ACHN (cell line): ENCODE measurements around the gene NCS1.
A peak's percentile ranks its signal among the peaks of the same experiment; 100 is the strongest.

Source experiments
- DNase-seq: peaks from one replicate; pipeline ENCODE4 v3.0.0-alpha.2; 2015
- in situ Hi-C: cut with HindIII; loops from 2 replicates; pipeline ENCODE4 v1.10.0; 2017; ENCODE audit warnings: low sequenced_read_pairs, low pct_ligation_motif_present, low pct_unique_long_range_greater_than_20kb

The NCS1 gene

DNA sequence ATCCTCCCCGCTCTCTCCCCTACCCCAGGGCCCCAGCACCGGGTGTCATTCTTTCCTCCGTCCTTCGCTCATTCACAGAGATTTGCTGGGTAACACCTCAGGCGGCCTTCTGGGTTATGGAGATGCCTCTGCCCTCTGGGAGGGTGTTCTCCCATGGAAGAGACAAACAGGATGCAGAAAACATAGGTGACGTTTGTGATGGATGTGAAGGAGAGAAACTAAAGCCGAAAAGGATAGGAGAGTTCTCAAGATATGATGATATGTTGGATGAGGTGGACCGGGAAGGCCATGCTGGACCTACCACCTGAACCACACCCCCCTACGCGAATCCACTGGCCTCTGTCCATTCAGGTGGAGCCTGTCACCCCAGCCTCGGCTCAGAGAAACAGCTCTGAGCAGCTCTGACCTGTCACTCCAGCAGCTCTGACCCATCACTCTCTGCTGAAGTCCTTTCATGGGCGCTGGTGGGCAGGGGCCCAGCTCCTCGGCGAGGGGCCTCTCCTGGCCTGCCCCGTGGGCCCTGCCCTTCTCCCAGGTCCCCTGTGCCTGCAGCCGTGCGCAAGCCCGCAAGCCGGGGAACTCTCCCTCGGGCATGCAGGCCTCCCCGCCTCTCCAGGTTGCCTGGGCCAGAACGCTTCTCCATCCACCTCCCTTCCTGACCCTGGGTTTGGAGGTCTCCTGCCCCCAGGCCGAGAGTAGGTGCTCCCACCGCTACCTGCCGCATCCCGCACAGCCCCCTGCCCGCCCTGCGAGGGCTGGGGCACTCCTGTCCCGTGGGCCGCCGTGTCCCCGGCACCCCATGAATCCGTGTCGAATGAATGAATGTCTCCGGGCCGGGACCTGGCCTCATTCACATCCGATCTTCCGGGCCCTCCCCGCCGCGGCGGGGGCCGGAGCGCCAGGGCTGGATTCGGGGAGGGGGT, 717 bp upstream of the NCS1 start:
- DNase-seq: no peak
- in situ Hi-C loops: no loop called here

GRCh38 chr9:130172858-130173665, 858 bp downstream of the NCS1 start:
- DNase-seq: peak; percentile 36
- in situ Hi-C loops: no loop called here

DNA sequence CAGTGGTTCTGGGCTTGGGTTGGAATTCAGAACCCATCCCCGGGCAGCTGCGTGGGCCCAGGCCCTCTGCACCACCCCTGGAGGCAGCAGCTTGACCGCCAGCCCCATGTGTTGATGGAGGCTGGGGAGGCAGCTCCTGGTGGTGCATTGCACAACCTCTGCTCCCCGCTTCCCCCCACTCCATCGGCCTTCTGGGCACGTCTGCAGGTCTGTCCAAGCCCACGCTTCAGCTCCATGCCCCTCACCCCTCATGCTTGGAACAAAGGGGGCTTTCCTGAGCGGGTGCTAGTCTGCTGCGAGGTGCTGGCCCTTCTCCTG, 1.4 kb downstream of the NCS1 start:
- no peak for DNase-seq
- in situ Hi-C loops: no loop called here

GRCh38 chr9:130174025-130174424, 1.8 kb downstream of the NCS1 start:
- in situ Hi-C loops: no loop called here

GRCh38 chr9:130174920-130175321, 2.7 kb downstream of the NCS1 start:
- in situ Hi-C loops: no loop called here
- no peak for DNase-seq

More at GRCh38 chr9:130174025-130174424, 1.8 kb downstream of the NCS1 start:
- DNase-seq: no peak

DNA sequence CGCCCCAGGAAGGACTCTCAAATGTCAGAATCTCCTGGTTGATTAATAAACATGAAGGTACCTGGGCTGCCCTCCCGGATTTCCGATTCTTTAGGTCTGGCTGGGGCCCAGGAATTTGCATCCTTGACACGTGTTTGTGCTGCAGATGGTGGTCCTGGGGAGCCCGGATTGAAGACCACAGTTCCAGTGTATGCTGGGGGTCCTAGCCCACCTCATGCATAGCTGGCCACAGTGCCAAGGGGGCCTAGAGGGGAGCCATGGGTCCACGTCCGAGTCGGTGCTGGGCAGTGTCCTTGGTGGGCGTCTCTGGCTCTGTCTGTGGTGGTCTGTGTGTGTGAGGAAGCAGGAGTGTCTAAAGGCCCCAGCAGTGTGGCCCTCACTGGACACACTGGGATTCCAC, 3.2 kb downstream of the NCS1 start:
- in situ Hi-C loops: no loop called here

DNA sequence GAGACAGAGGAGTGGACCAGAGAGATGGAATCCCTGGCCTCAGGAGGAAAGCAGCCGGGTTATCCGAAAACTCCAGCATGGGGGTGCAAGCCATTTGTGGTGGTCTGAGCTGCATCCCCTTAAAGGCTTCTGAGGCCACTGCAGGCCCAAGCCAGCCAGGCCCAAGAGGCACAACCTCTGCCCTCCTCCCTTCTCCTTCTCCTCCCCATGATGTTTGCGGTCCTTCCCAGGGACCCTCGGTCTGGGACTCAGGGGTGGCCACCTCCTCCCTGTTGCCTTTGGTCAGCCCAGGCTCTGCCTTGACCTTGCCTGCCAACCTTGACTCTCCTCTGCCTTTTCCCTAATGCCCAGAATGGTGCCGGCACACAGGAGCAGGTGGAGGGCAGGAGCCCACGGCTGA, 4.6 kb downstream of the NCS1 start:
- no peak for DNase-seq
- in situ Hi-C loops: no loop called here

More for the DNA sequence above, 3.2 kb downstream of the NCS1 start:
- no peak for DNase-seq

GRCh38 chr9:130177898-130178805, 5.9 kb downstream of the NCS1 start:
- no peak for DNase-seq
- in situ Hi-C loops: no loop called here

GRCh38 chr9:130179331-130179907, 7.2 kb downstream of the NCS1 start:
- in situ Hi-C loops: no loop called here
- no peak for DNase-seq

DNA sequence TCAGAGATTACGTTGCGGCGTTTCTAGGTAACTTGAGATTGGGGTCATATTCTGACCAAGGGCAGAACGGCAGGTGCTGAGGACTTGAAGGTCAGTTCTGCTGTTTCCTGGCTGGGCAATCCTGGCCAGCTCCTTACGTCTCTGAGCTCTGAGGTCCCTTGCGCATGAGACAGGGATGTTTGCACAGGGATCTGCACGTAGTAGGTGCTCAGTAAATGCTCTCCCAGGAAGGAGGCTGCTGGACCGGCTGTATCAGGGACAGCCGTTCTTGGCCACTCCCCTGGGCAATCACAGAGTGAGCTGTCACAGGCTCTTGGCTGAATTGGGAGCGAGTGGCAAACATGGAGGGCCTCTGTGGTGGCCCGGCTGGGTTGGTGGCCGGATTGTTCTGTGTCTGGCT, 8.3 kb downstream of the NCS1 start:
- in situ Hi-C loops: no loop called here
- DNase-seq: no peak

GRCh38 chr9:130181678-130182380, 9.6 kb downstream of the NCS1 start:
- in situ Hi-C loops: no loop called here

GRCh38 chr9:130182381-130182909, 10.2 kb downstream of the NCS1 start:
- in situ Hi-C loops: no loop called here
- DNase-seq: no peak

More at GRCh38 chr9:130181678-130182380, 9.6 kb downstream of the NCS1 start:
- DNase-seq: no peak

DNA sequence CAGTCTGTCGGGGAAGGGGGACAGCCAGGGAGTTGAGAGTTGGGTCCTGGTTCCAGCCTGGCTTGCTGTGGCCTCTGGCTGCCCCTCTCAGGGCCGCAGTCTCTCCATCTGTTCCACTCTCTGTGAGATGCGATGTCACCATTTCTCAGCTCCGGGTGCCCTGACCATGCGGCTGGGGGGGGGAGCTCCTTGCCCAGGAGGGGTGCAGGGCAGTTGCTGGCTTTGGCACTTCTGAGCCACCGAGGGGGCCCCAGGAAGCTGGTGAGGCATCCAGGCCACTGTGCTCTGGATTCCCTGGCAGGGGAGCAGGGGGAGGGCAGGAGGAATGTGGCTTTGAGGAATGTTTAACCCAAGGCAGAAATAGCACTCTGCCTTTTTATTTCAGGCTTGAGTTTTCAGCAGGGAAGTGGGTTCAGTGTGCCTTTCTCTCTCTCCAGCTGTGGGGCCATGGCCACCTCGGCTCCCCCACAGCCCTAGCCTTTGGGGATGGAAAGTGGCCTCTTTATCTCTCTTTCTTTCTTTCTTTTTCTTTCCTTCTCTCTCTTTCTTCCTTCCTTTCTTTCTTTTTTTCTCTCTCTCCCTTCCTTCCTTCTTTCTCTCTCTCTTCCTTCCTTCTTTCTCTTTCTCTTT, 11.0 kb downstream of the NCS1 start:
- in situ Hi-C loops: no loop called here
- DNase-seq: peak; percentile 82

DNA sequence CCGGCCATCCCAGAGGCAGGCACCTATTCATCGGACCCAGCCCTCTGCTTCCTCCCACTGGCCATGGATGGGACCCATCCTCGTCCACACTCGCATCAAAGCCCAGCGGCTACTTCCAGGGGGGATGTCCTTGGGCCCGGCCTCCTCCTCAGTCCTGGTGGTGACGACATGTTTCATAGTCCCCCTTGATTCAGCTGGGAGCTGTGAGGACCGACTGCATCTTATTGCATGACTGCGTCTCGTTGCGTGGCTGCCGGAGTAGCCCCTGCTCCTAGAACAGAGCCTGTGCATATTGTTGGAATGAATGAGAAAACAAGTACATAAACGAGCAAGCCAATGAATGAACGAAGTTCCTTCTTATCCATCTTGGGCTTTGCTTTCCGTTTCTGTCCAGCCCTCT, 12.8 kb downstream of the NCS1 start:
- in situ Hi-C loops: no loop called here
- no peak for DNase-seq

DNA sequence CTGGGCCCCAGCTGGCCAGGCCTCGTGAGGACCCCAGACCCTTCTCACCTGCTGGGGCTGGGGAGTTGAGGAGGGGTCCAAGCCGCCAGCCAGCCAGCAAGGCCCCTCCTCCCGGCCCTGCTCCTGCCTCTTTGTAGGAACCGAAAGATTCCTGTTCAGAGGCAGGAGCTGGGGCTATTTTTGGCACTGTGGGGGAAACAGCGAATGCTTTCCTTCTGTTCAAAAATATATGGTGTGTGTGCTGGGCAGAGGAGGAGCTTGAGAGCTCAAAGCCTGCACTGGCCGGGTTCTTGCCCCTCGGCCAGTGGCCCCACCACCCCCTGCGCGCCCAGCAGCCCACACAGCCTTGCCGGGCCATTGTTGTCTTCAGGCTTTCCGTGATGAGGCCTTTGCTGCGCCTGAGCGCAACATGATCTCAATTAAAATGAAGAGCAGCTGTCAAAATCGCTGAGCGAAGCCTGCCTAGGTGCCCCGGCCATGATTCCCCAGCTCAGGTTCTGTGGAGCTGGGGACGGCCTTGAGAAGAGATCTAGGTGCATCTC, 13.4 kb downstream of the NCS1 start:
- no peak for DNase-seq
- in situ Hi-C loops: no loop called here

GRCh38 chr9:130186051-130186450, 13.8 kb downstream of the NCS1 start:
- in situ Hi-C loops: no loop called here
- DNase-seq: no peak
